Erythroblast (primary cell): ENCODE results near the gene USP12.

Experiments
- GATA1 ChIP-seq: IDR thresholded peaks from 2 replicates; pipeline ENCODE4 v1.6.1; 2011; ENCODE audit warnings: low read depth, mild to moderate bottlenecking, control low read depth, low read length, moderate library complexity
- POLR2A ChIP-seq: IDR thresholded peaks from 2 replicates; pipeline ENCODE4 v1.6.1; 2011; ENCODE audit warnings: mild to moderate bottlenecking, low read length

- TF ChIP-seq POLR2A = no peak
- no peak for TF ChIP-seq GATA1
Observed at GRCh38 chr13:27203854-27204253, 32.2 kb upstream of the USP12 start.
